DND-41 (cell line): ENCODE results near the gene C10orf143.

ENCODE experiments used
- CTCF ChIP-seq: IDR thresholded peaks from 2 replicates; pipeline ENCODE4 v1.5.1; 2012; ENCODE audit warnings: borderline replicate concordance, low read length, moderate library complexity, mild to moderate bottlenecking; ENCODE audit not compliant: poor library complexity, severe bottlenecking; ENCODE audit errors: extremely low read depth
- EZH2 ChIP-seq: IDR thresholded peaks from 3 replicates; pipeline ENCODE4 v1.6.1; 2012; ENCODE audit warnings: borderline replicate concordance, low read depth, mild to moderate bottlenecking, moderate library complexity, low read length, inconsistent platforms; ENCODE audit not compliant: severe bottlenecking

- TF ChIP-seq EZH2 (no peak), CTCF (no peak)
Observed at GRCh38 chr10:130138479-130138866, 27.8 kb upstream of the C10orf143 start.
